ELR (cell line): ENCODE results near the gene MYCBP2.

Experiments
- DNase-seq: peaks from one replicate; pipeline ENCODE4 v3.0.0-alpha.2; 2015; ENCODE audit warnings: low read depth

MYCBP2 gene

DNA sequence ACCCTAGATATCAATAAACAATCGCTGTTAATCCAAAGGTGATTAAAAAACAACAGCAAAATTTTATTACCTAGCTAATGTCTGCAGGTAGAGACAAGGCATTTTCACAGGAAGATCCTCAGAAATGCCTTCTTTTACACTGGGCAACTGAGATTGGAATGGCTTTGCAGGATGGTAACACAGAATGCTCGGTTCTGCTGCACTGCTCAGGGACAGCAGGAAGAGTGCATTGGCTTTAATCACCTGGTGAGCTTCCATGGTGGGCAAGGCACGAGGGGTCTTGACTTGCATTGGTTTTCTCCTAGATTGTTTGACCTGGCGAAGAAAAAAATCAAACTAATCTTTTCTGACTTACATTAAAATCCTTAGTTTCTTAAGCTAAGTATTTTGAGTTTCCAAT is 231.6 kb downstream of the MYCBP2 start:
- DNase-seq = no peak

GRCh38 chr13:77094773-77095172 is 232.1 kb downstream of the MYCBP2 start:
- no peak for DNase-seq

DNA sequence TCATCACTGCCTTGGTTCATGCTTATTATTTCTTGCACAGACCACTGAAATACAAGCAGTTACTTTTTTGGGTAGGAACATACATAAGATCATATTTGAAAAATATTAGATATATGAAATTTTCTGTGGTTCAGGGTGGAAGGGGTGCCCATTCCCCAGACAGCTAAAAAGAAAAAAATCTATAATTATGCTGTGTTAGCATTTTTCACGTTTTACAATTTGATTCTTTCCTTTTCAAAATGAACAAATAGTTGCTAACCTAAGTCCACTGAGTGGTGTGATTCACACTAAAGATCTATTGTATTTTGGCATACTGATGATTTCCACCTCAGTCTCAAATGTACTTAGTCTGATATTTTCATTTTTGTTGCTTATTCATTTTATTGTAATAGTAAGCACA is 233.2 kb downstream of the MYCBP2 start:
- no peak for DNase-seq

DNA sequence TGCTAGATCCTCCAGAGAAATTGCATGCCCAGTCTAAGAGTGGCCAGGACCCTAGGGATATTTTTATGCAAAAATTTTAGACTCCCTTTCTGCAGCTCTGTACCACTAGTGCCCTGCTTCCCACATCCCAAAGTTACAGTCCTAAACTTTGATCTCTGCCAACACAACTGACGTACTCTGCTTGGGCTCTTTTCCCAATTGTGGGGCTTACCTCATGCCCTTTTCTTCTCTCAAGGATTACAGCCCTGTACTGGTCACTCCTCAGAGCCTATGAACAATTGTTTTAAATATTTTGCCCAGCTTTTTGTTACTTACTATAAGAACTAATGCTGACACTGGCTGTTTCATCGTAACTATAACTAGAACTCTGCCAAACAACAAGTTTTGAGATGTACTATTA is 242.1 kb downstream of the MYCBP2 start:
- DNase-seq = no peak

- DNase-seq = no peak
Observed at GRCh38 chr13:77079902-77080413, 246.9 kb downstream of the MYCBP2 start.

- no peak for DNase-seq
Observed at GRCh38 chr13:77067519-77067918, 259.4 kb downstream of the MYCBP2 start.

DNA sequence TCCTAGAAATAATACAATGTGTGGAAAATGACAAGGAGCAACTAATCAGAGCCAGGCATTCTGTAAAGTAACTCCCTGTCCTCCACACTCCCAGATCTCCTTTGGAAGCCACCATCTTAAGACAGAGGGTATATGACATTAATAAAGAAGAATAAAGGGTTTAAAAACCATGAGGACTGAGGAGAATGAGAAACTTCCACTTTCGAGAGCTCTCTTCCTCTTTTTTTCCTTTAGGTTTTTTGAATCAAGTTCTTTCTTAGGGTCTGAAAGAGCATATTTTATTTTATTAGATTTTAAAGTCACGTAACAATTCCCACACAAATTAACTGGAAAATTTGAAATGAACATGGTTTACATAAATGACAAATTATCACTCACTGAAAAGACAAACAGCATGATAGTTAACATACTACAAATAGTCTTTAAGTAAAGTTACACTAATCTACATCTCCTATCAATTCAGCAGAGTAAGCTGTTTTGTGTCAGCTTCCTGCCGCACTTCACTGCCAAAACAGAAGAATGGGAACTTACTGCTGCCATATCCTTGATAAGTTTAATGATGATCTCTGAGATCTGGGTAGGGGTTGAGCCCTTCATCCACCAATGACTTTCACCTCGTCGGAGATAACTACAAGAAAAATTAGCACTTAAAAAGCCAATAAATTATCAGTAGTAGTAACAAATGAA is 261.3 kb downstream of the MYCBP2 start:
- DNase-seq = no peak

GRCh38 chr13:77062097-77062496 is 264.8 kb downstream of the MYCBP2 start:
- peak; percentile 49 for DNase-seq

DNA sequence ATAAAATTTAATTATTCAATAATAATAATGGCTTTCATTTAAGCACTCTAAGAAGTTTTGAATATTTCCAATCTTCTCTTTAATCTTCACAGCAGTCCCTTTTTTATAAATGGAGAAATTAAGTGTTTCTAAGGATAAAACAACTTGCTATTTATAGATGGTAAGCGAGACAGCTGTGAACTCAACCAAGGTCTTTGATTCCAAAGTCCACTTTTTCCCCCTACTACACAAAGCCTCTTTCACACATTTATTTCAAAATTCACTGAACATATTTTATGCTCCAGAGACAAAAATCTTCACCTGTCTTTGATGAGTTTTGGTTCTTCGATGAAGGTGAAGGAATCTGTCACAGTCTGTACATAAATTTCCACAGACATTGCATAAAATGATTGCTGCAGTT is 265.5 kb downstream of the MYCBP2 start:
- DNase-seq = no peak

GRCh38 chr13:77056886-77057285 is 270.0 kb downstream of the MYCBP2 start:
- DNase-seq = no peak

- DNase-seq = no peak
Observed at GRCh38 chr13:77056382-77056781, 270.5 kb downstream of the MYCBP2 start.

- no peak for DNase-seq
Observed at GRCh38 chr13:77055158-77055557, 271.7 kb downstream of the MYCBP2 start.

DNA sequence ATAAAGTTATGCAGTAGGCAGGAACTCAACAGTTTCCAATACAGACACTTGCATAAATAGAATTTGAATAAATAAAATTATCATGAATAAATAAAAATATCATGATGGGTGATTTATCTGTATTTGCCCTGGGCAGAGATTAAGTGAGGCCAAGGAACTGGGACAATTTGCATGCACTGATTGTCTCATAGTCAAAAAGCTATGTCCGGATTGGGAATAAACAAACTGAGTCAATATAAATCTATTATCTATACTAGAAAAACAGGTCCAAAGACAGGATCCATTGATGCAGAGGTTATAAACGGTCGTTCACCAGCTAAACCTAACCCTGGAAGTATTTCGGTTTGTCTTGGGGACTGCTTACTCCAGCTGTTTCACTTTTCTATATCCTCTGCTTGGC is 273.7 kb downstream of the MYCBP2 start:
- DNase-seq = no peak

DNA sequence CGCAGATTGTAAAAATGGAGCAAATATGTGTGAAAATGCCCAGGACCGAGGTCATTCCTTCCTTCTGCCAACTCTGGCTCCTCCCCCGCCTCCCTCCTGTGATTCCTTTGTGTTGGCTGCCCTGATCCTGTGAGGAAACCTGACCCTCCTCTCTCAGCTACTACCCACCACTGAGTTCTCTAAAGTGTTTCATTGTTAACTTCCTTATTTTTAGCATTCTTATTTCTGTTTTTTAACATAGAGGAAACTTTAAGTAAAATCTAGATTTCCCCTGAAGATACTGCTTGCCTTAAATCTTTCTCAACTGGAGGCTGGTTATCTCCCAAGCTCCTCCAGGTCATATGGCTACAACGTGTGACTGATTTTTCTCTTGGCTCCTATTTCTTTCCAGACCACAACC is 278.2 kb downstream of the MYCBP2 start:
- DNase-seq = no peak

- DNase-seq = no peak
Observed at GRCh38 chr13:77047649-77048343, 279.1 kb downstream of the MYCBP2 start.

GRCh38 chr13:77042566-77043177 is 284.2 kb downstream of the MYCBP2 start:
- peak; percentile 8 for DNase-seq

GRCh38 chr13:77040835-77041234 is 286.1 kb downstream of the MYCBP2 start:
- no peak for DNase-seq

DNA sequence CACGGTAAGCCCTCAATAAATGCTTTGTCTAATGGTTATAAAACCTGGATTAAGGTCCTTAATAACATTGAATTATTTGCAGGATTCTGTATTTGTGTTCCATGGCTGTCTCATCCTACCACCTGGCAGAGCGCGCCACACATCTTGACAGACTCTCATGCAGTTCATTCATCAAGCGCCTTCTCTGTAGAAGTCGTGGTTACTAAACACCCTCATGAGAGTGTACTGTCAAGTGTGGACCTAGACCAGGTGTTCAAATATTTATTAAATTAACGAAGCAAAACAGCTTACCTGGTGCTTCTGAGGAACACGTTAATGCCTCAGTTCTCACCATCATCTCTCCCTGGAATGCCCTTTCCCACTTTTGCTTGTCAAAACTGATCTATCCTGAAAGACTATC is 286.8 kb downstream of the MYCBP2 start:
- no peak for DNase-seq

- no peak for DNase-seq
Observed at GRCh38 chr13:77038907-77039480, 287.9 kb downstream of the MYCBP2 start.

- DNase-seq = no peak
Observed at GRCh38 chr13:77036279-77036678, 290.6 kb downstream of the MYCBP2 start.

GRCh38 chr13:77034881-77035280 is 292.0 kb downstream of the MYCBP2 start:
- peak; percentile 82 for DNase-seq

DNA sequence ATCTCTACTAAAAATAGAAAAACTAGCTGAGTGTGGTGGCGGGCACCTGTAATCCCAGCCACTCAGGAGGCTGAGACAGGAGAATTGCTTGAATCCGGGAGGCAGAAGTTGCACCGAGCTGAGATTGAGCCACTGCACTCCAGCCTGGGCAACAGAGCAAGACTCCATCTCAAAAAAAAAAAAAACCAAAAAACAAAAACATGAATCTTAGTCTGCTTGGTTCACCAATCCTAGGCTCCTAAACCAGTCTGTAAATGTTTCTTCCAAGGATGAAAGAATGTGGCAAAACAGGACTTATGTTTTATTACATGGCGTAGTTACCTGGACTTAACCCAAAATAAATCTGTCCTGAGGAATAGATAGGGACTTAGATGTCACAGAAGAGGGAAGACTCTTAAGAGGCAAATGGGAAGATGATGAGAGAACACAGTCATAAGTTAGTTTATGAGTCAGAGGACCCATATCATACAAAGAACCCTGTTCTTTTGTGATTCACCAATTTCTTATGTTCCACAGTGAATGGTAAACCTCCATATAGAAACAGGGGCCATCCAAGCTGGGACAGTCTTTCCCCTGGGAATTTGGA is 293.1 kb downstream of the MYCBP2 start:
- DNase-seq = peak; percentile 70
